Breast epithelium (tissue), 3 donors: Measurements from ENCODE around the gene LRRN2.

ENCODE experiments used
- CTCF ChIP-seq, 3 donors: fragments of 450-650 bp; IDR thresholded peaks; one replicate each; pipeline ENCODE4 v1.5.1; 2016 to 2017; ENCODE audit warnings: antibody characterized with exemption in 3 of 3, mild to moderate bottlenecking in 3 of 3, moderate library complexity in 3 of 3
- POLR2AphosphoS5 ChIP-seq, 3 donors: sonication (generic); formaldehyde crosslinking; IDR thresholded peaks; one replicate each; pipeline ENCODE4 v1.6.1; 2017; ENCODE audit warnings: antibody characterized with exemption in 3 of 3

GRCh38 chr1:204645251-204645650 is 40.3 kb downstream of the LRRN2 start:
- TF ChIP-seq CTCF (IDR thresholded peaks at IDR 0.05) (no peak), POLR2AphosphoS5 (IDR thresholded peaks at IDR 0.05) (no peak)
